OCI-LY1 (cell line): ENCODE measurements around the gene OSER1.

ENCODE experiments used
- CTCF ChIP-seq: fragments of 200-600 bp; sonication (generic), shearing (Covaris generic); IDR thresholded peaks from 2 replicates; pipeline ENCODE4 v1.5.1; 2017; ENCODE audit warnings: mild to moderate bottlenecking, antibody characterized with exemption, low read length, moderate library complexity, mixed read lengths
- EZH2 ChIP-seq: fragments of 200-600 bp; sonication (generic), shearing (Covaris generic); IDR thresholded peaks from 2 replicates; pipeline ENCODE4 v1.8.0; 2017; ENCODE audit warnings: borderline replicate concordance, mixed run types, mild to moderate bottlenecking, antibody characterized with exemption, low read length, moderate library complexity, mixed read lengths

GRCh38 chr20:44187054-44187771 lies 23.4 kb downstream of the OSER1 start, which contains the start of gene JPH2:
- TF ChIP-seq CTCF (no peak), EZH2 (no peak)
